HG03025 (cell line): Measurements from ENCODE around the gene LMO2.

ENCODE experiments used
- ATAC-seq: cut with Tn5 transposase; IDR thresholded peaks from one replicate; pipeline ENCODE4 v1.9.1; 2021; ENCODE audit warnings: mild to moderate bottlenecking, moderate library complexity; ENCODE audit not compliant: unreplicated experiment, low FRiP score

LMO2 gene

DNA sequence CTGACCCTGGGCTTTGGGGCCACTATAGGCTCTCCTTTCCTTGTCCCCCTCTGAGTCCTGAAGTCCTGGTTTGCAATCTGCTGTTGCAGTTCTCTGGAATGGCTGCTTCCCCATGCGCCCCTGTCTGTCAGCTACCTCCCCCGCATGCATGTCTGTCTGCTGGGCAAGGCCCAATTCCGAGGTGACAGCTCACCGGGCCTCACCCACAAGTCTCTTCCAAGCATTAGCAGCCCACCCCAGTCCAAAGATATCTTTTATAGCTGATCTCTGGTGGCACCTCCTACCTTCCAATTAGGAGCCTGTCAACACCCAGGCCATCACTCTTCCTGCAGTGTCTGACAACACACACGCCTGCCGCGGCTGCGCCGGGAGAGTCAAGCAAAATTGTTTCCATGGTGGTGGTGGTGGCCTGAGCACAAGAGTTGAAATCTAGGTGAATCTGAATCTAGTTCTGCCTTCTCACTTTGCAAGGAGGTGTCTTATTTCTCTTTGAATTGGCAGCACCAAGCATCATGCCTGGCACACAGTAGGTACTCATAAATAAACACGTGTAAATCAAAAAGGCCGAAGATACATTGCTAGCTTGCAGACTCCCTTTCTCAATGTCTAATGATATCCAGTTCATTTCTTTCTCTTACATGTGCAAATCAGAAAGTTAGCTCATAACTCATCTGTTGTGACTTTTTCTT is 1.2 kb upstream of the LMO2 start:
- no peak for ATAC-seq

DNA sequence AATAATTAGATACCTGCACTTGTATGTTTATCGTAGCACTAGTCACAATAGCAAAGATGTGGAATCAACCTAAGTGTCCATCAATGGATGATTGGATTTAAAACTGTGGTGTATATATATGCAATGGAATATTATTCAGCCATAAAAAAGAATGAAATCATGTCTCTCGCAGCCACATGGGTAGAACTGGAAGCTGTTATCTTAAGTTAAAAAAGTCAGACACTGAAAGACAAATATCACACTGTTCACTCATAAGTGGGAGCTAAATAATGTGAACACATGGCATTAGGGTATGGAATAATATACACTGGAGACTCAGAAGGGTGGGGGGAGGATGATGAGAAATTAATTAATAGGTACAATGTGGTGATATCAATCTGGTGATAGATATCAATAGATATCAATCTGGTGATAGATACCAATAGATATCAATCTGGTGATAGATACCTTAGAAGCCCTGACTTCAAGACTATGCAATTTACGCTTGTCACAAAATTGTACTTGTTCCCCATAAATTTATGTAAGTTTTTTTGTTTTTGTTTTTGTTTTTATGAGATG is 2.0 kb downstream of the LMO2 start:
- ATAC-seq: no peak

DNA sequence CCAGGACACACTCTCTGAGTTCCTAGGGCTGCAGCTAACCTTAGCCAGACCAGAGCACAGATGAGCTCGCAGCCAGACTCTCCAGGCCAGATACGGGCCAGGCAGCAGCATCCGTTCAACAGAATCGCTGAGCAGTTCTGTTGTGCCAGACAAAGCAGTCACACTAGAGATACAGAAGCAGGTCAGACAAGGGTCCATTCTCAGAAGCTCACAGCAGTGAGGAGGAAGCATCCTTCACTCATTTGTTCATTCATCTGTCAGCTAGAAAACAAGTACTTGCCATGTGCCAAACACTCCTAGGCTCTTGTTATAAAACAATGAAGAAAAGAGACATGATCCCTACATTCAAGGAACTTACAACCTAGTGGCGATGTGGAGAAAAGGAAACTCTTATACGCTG is 2.6 kb downstream of the LMO2 start:
- ATAC-seq: no peak

GRCh38 chr11:33887886-33888285 is 4.0 kb downstream of the LMO2 start:
- ATAC-seq: no peak

DNA sequence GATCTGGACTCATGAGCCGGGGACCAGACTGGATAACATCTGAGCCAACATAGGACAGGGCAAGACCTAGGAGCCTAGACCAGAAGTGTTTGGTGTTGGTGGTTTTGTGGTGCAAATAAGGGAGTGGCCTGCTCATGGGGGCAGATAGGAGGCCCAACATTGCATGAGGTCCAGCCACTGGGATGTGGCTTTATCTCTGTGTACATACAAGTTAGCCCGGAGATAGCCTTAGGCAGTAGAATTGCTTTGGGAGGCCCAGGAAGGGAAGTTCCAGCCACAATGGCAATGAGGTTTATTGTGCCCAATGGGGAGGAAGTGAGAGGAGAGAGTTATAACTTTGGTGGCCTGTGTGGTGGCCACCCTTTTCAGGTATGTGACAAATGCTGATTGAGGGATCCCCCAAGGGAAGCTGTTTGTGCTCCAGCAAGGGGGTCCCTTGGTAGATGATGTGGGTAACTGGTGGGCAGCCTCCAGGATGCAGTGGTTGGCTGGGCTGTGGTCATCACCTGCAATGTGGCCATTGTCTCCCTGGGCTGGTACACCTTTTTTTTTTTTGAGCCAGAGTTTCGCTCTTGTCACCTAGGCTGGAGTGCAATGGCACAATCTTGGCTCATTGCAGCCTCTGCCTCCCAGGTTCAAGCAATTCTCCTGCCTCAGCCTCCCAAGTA is 6.4 kb downstream of the LMO2 start:
- no peak for ATAC-seq

DNA sequence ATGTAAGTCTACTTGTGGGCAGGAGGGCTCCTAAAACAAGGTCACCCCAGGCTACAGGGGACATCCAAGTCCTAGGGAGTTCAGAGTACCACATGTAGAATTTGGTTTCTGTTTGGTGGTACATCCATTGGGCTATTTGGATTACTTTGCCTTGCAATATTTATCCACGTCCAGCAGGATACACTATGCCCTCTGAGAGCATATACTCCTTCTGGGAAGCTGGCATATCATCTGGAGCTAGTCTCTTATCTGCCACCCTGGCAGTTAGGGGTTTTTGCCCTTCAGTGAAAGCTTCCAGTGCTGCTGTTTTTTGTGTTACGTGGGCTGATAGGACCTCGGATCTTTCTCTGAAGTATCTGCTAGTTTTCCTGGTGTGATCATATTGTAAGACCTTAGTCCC is 7.3 kb downstream of the LMO2 start:
- ATAC-seq: no peak

GRCh38 chr11:33884035-33884434 is 7.8 kb downstream of the LMO2 start:
- no peak for ATAC-seq

DNA sequence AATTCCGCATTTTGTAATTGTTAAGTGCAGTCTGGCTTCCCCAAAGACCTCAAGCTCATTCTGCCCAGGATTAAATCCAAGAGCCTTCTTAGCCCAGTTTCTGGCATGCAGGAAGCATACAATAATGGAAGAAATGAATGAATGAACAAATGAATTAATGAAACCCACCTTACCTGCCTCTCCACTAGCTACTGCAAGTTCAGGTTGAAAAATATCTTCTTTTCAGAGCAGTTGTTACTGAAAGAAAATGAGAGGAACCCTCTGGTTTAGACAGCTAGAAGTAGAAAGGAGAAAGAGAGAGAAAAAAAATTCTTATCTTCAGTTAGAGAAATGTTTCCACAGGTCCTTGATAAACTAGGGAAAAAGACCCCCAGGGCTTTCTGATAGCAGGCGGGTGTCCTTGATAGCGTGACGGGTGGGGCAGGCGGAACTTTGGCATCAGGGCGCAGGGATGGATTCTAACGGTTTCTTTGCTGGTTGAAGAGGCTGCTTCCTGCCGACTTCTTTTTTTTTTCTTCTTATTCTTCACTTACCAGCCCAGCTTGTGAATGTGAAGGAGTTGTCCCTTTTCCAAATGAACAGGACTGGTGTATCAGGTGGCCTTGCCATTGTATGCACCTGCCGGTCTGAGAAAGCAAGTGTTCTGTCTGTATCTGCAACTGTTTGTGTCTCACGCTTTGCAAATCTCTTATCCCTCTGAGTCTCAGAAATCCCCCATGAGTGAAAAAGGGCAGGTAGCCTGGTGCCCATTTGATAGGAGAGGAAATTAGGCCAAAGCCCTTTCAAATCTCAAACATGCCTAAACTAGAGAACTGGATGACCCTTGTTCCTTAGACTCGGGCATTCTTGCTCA is 10.0 kb downstream of the LMO2 start:
- no peak for ATAC-seq

- ATAC-seq: no peak
Observed at GRCh38 chr11:33880979-33881378, 10.9 kb downstream of the LMO2 start.

GRCh38 chr11:33879375-33879774 is 12.5 kb downstream of the LMO2 start:
- ATAC-seq: no peak

DNA sequence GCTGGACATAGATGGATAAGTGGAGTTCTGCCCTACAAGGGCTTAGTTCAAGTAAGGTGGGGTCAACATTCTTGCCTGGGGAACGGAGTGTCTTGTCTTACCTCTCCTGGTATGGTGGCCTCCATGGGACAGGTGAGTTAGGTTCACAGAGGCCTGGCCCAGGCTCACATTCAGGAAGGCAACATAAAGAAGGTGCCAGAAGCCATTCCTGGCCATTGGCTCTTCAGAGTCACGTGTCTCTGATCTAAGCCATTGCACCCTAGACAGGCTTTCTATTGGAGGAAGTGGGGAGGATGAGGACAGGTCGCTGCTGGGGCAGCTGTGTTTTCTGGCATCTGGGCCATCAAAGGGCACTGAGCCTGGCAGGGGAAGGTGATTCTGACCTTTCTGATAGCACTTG is 14.8 kb downstream of the LMO2 start:
- ATAC-seq: no peak

DNA sequence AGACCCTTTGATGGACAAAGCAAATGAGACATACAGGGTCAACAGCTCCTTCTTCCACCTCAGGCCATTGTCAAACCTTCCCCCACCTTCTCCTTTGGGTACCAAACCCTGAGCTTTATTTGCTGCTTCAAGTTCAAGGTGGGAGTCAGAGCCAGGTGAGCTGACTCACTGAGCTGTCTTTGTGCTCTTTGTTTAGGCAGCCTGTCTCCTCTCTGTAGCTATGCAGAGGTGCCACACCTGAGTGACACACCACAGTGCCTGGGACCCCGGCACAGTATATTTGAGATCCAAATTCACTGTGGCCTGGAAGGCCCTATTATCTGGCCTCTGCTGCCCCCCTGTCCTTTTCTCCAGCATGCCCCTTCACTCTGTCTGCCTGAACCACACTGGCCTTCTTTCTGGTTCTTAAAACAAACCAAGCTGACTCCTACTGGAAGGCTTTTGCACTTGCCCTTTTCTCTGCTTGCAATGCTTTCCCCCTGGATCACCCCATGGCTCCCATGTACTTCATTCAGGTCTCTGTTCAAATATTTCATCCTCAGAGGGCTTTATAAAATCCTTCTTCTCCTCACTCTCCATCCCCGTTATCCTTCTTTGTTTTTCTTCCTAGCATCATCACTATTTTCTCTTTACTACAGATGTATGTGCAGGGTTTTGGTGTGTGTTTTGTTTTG is 16.1 kb downstream of the LMO2 start:
- no peak for ATAC-seq

DNA sequence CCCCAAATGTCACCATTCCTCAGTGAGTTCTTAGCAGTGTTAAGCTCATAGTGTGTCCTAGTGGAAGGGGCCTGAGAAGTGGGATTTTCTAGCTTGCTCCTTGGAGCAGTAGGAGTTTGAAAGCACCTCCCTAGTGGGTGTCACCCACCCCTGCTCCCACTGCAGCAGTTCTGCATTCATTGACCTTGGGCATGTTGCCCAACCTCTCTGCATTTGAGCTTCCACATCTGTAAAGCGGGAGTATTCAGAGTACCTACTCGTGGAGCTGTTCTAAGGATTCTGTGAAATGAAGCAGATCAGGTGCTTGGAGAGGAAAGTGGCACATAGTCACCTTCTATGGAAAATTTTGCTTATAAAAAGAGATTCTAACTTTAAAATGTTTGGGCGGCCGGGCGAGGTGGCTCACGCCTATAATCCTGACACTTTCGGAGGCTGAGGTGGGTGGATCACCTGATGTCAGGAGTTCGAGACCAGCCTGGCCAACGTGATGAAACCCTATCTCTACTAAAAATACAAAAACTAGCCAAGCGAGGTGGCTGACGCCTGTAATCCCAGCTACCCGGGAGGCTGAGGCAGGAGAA is 16.9 kb downstream of the LMO2 start:
- ATAC-seq: no peak

DNA sequence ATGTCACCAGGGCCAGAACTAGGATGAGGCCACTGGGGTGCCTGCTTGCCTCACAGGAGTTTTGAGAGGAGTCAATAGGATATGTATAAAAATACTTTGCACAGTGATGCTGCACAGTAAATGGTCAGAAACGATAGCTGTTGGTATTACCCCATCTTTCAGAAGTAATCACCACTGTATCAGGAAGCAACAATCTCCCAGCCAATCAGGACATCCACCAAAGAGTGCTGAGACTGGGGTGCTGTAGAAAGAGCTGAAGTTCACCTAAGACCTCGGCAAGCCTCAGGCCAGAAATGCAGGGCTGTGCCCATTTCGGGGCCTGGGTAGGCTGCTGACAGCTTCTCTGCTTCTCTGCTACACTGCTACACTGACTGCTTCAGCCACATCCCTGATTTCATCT is 17.4 kb downstream of the LMO2 start:
- ATAC-seq: no peak

GRCh38 chr11:33869481-33870422 is 22.1 kb downstream of the LMO2 start:
- ATAC-seq: no peak

- ATAC-seq: no peak
Observed at GRCh38 chr11:33868647-33869461, 23.0 kb downstream of the LMO2 start.

DNA sequence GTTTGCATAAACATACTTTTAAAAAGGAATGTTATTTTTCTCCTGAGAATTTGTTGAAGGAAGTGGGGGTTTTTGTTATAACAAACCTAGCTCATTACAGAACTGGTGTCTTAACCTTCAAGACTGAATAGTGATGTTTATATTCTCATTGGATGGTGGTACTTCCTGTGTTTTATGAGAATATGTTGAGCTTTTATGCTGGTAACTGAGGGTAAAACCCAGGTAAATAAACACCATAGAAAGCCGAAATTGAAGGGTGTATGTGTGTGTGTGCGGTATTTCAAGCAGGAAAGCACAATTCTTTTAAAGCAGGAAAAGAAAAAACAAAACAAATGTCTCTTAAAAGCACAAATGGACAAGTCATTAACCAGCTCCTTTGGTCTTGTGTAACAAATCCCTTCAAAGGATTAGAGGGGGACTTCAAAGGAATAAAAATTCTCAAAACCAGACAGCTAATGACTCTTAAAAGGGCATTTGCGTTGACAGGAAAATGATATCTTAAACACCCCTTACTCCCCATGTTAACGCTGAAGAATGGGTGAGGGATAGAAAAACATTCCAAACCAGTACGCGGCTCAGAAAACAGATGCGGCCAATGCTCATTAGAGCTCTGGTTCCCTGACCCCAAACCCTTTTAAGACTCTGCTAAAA is 23.8 kb downstream of the LMO2 start:
- ATAC-seq: no peak

- no peak for ATAC-seq
Observed at GRCh38 chr11:33867561-33867960, 24.3 kb downstream of the LMO2 start.
